GM23338 (cell line): ENCODE results near the gene ZNF697. TPM values are rescaled to one million over a fixed set of nuclear protein-coding genes. Genes with fewer than 3 reads are reported as not detected.

Experiments
- ATAC-seq: fragments of 200-7000 bp; cut with Tn5 transposase; 3 replicates; pipeline ENCODE4 v1.9.1; 2020
- DNase-seq: peaks from one replicate; pipeline ENCODE4 v3.0.0-alpha.2; 2015; ENCODE audit warnings: low spot score
- H2AFZ ChIP-seq: fragments of 200-600 bp; sonication (generic); 2 replicates; pipeline ENCODE4 v1.8.0; 2016; ENCODE audit warnings: antibody characterized with exemption, mild to moderate bottlenecking, moderate library complexity
- H3F3A ChIP-seq: fragments of 200-600 bp; sonication (generic); replicated peaks from 2 replicates; pipeline ENCODE4 v1.8.0; 2017; ENCODE audit warnings: antibody characterized with exemption, mixed run types, low read depth
- H3K27ac ChIP-seq: fragments of 200-600 bp; sonication (generic); 2 replicates; pipeline ENCODE4 v1.6.1; 2016; ENCODE audit warnings: low read depth
- H3K27me3 ChIP-seq: fragments of 200-600 bp; sonication (generic); 2 replicates; pipeline ENCODE4 v1.8.0; 2016; ENCODE audit warnings: mild to moderate bottlenecking, mixed run types, moderate library complexity; ENCODE audit not compliant: insufficient read depth
- H3K36me3 ChIP-seq: fragments of 200-600 bp; sonication (generic); 2 replicates; pipeline ENCODE4 v1.8.0; 2016; ENCODE audit warnings: mild to moderate bottlenecking; ENCODE audit not compliant: insufficient read depth
- H3K4me1 ChIP-seq: fragments of 200-600 bp; sonication (generic); 2 replicates; pipeline ENCODE4 v1.8.0; 2016; ENCODE audit warnings: mild to moderate bottlenecking, moderate library complexity; ENCODE audit not compliant: insufficient read depth
- H3K4me2 ChIP-seq: fragments of 200-600 bp; sonication (generic); 2 replicates; pipeline ENCODE4 v1.7.1; 2017; ENCODE audit warnings: mixed run types
- H3K4me3 ChIP-seq: fragments of 200-600 bp; sonication (generic); 2 replicates; pipeline ENCODE4 v1.6.1; 2016; ENCODE audit warnings: mixed run types
- H3K79me2 ChIP-seq: fragments of 200-600 bp; sonication (generic); replicated peaks from 2 replicates; pipeline ENCODE4 v1.8.0; 2017; ENCODE audit warnings: mild to moderate bottlenecking; ENCODE audit not compliant: insufficient read depth
- H3K9me2 ChIP-seq: fragments of 200-600 bp; sonication (generic); 2 replicates; pipeline ENCODE4 v1.8.0; 2017; ENCODE audit not compliant: insufficient read depth
- H4K20me1 ChIP-seq: fragments of 200-600 bp; sonication (generic); replicated peaks from 2 replicates; pipeline ENCODE4 v1.8.0; 2017; ENCODE audit warnings: mild to moderate bottlenecking; ENCODE audit not compliant: insufficient read depth
- H3K27ac Mint-ChIP-seq: 2 replicates; pipeline ENCODE4 v1.8.0; 2020; ENCODE audit warnings: inconsistent platforms, mild to moderate bottlenecking, moderate library complexity, mixed read lengths
- H3K27me3 Mint-ChIP-seq: 3 replicates; pipeline ENCODE4 v1.8.0; 2022; ENCODE audit warnings: low read depth, mild to moderate bottlenecking, moderate library complexity, mixed read lengths, inconsistent platforms; ENCODE audit not compliant: insufficient read depth, poor library complexity
- H3K36me3 Mint-ChIP-seq: 3 replicates; pipeline ENCODE4 v1.8.0; 2021; ENCODE audit warnings: low read depth, mild to moderate bottlenecking, inconsistent platforms, moderate library complexity, mixed read lengths
- H3K4me1 Mint-ChIP-seq: 3 replicates; pipeline ENCODE4 v1.8.0; 2020; ENCODE audit warnings: mild to moderate bottlenecking, inconsistent platforms, mixed read lengths
- H3K4me3 Mint-ChIP-seq: 3 replicates; pipeline ENCODE4 v1.8.0; 2021; ENCODE audit warnings: moderate library complexity, mild to moderate bottlenecking, inconsistent platforms, mixed read lengths
- H3K9me3 Mint-ChIP-seq: 3 replicates; pipeline ENCODE4 v1.8.0; 2020; ENCODE audit warnings: moderate library complexity, mild to moderate bottlenecking, inconsistent platforms, mixed read lengths
- CREB1 ChIP-seq: fragments of 250-450 bp; sonication (Bioruptor Pico); IDR thresholded peaks from 2 replicates; pipeline ENCODE4 v1.5.0; 2020; ENCODE audit warnings: low read depth, mild to moderate bottlenecking, moderate library complexity
- EZH2 ChIP-seq: fragments of 200-600 bp; sonication (generic); IDR thresholded peaks from one replicate; pipeline ENCODE4 v1.8.0; 2017; ENCODE audit warnings: antibody characterized with exemption, mild to moderate bottlenecking, low read depth; ENCODE audit not compliant: unreplicated experiment
- JUNB ChIP-seq: IDR thresholded peaks from one replicate; pipeline ENCODE4 v1.6.1; 2016; ENCODE audit warnings: antibody characterized with exemption; ENCODE audit not compliant: unreplicated experiment
- NANOG ChIP-seq: IDR thresholded peaks from 2 replicates; pipeline ENCODE4 v1.6.1; 2016; ENCODE audit warnings: antibody characterized with exemption, borderline replicate concordance
- POLR2AphosphoS5 ChIP-seq: IDR thresholded peaks from 2 replicates; pipeline ENCODE4 v1.6.1; 2016; ENCODE audit warnings: antibody characterized with exemption, low read depth
- STAT1 ChIP-seq: IDR thresholded peaks from one replicate; pipeline ENCODE4 v1.6.1; 2016; ENCODE audit warnings: antibody characterized with exemption; ENCODE audit not compliant: unreplicated experiment
- ZNF114 ChIP-seq: fragments of 250-450 bp; sonication (Bioruptor Pico); IDR thresholded peaks from 2 replicates; pipeline ENCODE4 v1.5.0; 2020; ENCODE audit warnings: mild to moderate bottlenecking, moderate library complexity
- ZNF331 ChIP-seq: fragments of 250-450 bp; sonication (Bioruptor Pico); IDR thresholded peaks from 2 replicates; pipeline ENCODE4 v1.5.0; 2020; ENCODE audit warnings: low read depth, mild to moderate bottlenecking, moderate library complexity
- polyA plus RNA-seq: library from polyadenylated mRNA; unstranded; fragments of >200 nt; fragmentation: Nextera tagmentation; extraction: Ambion mirVana; gene quantifications from 2 replicates; pipeline ENCODE4 v1.2.1, GENCODE V29; 2016
- total RNA-seq: library from RNA; depleted of rRNA; stranded (reverse); fragments of >200 nt; shearing (Covaris generic); gene quantifications from 2 replicates; pipeline ENCODE4 v1.2.3, GENCODE V29; 2014
- TF ChIP-seq, protein P1 (sequence below), 2 experiments: fragments of 200-600 bp in 1 of 2; sonication (generic) in 1 of 2; conservative IDR thresholded peaks; 2 replicates each; pipeline versions ENCODE4 v1.5.1 to v1.6.1; 2016 to 2017; ENCODE audit warnings: antibody characterized with exemption in 2 of 2, low read depth in 2 of 2, mild to moderate bottlenecking in 2 of 2, moderate library complexity in 1 of 2
- TF ChIP-seq, protein P2 (sequence below): IDR thresholded peaks from 2 replicates; pipeline ENCODE4 v1.6.1; 2016; ENCODE audit warnings: antibody characterized with exemption
- TF ChIP-seq, protein P3 (sequence below): fragments of 250-450 bp; sonication (Bioruptor Pico); IDR thresholded peaks from 2 replicates; pipeline ENCODE4 v1.5.0; 2020; ENCODE audit warnings: mild to moderate bottlenecking, moderate library complexity
- TF ChIP-seq, protein P4 (sequence below): IDR thresholded peaks from one replicate; pipeline ENCODE4 v1.6.1; 2018; ENCODE audit warnings: antibody characterized with exemption; ENCODE audit not compliant: unreplicated experiment

Gene ZNF697
- total and polyA plus RNA-seq, 2 experiments from 2014 or later, result 5.4 to 32.0 TPM

DNA sequence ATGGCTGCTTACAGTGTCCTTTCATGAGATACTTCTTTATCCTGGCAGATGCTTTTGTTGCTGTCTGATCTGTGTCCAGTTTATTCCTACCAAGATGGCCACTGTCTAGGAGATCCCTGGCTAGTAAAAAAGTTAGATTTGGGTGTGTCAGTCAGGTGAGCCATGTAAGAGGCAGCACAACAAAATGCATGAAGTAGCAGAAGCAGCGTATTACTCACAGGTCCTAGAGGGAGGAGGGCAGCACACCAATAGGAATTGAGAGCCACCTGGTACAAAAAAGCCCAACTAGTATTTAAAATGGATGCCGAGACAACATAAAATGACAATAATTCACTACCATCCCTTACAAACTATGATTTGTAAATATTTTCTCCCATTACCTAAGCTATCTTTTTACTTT is 22.8 kb upstream of the ZNF697 start:
- Histone ChIP-seq H3K4me3 (no peak overlapping the region), H3K79me2 (no peaks in the 10 kb centered on the region), H3F3A (no peaks in the 10 kb centered on the region), H3K4me2 (no peak overlapping the region), H3K4me1 (peaks cover 14% of the 10 kb centered on the region), H3K9me2 (no peaks in the 10 kb centered on the region), H4K20me1 (no peaks in the 10 kb centered on the region), H3K27ac (no peak overlapping the region), H3K36me3 (no peaks in the 10 kb centered on the region), H2AFZ (no peak overlapping the region), H3K27me3 (no peaks in the 10 kb centered on the region)
- Mint-ChIP-seq H3K4me1 (peaks cover 27% of the 10 kb centered on the region), H3K4me3 (no peak overlapping the region), H3K36me3 (no peaks in the 10 kb centered on the region), H3K27me3 (peaks cover 3% of the 10 kb centered on the region), H3K9me3 (no peaks in the 10 kb centered on the region; the same call in 2 of the 3 replicates), H3K27ac (no peak overlapping the region)
- DNase-seq, result no peak
- TF ChIP-seq, protein P1, sequence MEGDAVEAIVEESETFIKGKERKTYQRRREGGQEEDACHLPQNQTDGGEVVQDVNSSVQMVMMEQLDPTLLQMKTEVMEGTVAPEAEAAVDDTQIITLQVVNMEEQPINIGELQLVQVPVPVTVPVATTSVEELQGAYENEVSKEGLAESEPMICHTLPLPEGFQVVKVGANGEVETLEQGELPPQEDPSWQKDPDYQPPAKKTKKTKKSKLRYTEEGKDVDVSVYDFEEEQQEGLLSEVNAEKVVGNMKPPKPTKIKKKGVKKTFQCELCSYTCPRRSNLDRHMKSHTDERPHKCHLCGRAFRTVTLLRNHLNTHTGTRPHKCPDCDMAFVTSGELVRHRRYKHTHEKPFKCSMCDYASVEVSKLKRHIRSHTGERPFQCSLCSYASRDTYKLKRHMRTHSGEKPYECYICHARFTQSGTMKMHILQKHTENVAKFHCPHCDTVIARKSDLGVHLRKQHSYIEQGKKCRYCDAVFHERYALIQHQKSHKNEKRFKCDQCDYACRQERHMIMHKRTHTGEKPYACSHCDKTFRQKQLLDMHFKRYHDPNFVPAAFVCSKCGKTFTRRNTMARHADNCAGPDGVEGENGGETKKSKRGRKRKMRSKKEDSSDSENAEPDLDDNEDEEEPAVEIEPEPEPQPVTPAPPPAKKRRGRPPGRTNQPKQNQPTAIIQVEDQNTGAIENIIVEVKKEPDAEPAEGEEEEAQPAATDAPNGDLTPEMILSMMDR (conservative IDR thresholded peaks at IDR 0.05; ENCODE audit: low read depth in 2 of 2), result no peak
- TF ChIP-seq, protein P2, sequence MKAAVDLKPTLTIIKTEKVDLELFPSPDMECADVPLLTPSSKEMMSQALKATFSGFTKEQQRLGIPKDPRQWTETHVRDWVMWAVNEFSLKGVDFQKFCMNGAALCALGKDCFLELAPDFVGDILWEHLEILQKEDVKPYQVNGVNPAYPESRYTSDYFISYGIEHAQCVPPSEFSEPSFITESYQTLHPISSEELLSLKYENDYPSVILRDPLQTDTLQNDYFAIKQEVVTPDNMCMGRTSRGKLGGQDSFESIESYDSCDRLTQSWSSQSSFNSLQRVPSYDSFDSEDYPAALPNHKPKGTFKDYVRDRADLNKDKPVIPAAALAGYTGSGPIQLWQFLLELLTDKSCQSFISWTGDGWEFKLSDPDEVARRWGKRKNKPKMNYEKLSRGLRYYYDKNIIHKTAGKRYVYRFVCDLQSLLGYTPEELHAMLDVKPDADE, result no peak
- TF ChIP-seq POLR2AphosphoS5 (no peak), STAT1 (no peak), ZNF331 (CRISPR knock-in tag) (no peak), CREB1 (CRISPR knock-in tag) (no peak), JUNB (no peak), NANOG (no peak), EZH2 (no peak), ZNF114 (no peak)
- TF ChIP-seq, protein P3, sequence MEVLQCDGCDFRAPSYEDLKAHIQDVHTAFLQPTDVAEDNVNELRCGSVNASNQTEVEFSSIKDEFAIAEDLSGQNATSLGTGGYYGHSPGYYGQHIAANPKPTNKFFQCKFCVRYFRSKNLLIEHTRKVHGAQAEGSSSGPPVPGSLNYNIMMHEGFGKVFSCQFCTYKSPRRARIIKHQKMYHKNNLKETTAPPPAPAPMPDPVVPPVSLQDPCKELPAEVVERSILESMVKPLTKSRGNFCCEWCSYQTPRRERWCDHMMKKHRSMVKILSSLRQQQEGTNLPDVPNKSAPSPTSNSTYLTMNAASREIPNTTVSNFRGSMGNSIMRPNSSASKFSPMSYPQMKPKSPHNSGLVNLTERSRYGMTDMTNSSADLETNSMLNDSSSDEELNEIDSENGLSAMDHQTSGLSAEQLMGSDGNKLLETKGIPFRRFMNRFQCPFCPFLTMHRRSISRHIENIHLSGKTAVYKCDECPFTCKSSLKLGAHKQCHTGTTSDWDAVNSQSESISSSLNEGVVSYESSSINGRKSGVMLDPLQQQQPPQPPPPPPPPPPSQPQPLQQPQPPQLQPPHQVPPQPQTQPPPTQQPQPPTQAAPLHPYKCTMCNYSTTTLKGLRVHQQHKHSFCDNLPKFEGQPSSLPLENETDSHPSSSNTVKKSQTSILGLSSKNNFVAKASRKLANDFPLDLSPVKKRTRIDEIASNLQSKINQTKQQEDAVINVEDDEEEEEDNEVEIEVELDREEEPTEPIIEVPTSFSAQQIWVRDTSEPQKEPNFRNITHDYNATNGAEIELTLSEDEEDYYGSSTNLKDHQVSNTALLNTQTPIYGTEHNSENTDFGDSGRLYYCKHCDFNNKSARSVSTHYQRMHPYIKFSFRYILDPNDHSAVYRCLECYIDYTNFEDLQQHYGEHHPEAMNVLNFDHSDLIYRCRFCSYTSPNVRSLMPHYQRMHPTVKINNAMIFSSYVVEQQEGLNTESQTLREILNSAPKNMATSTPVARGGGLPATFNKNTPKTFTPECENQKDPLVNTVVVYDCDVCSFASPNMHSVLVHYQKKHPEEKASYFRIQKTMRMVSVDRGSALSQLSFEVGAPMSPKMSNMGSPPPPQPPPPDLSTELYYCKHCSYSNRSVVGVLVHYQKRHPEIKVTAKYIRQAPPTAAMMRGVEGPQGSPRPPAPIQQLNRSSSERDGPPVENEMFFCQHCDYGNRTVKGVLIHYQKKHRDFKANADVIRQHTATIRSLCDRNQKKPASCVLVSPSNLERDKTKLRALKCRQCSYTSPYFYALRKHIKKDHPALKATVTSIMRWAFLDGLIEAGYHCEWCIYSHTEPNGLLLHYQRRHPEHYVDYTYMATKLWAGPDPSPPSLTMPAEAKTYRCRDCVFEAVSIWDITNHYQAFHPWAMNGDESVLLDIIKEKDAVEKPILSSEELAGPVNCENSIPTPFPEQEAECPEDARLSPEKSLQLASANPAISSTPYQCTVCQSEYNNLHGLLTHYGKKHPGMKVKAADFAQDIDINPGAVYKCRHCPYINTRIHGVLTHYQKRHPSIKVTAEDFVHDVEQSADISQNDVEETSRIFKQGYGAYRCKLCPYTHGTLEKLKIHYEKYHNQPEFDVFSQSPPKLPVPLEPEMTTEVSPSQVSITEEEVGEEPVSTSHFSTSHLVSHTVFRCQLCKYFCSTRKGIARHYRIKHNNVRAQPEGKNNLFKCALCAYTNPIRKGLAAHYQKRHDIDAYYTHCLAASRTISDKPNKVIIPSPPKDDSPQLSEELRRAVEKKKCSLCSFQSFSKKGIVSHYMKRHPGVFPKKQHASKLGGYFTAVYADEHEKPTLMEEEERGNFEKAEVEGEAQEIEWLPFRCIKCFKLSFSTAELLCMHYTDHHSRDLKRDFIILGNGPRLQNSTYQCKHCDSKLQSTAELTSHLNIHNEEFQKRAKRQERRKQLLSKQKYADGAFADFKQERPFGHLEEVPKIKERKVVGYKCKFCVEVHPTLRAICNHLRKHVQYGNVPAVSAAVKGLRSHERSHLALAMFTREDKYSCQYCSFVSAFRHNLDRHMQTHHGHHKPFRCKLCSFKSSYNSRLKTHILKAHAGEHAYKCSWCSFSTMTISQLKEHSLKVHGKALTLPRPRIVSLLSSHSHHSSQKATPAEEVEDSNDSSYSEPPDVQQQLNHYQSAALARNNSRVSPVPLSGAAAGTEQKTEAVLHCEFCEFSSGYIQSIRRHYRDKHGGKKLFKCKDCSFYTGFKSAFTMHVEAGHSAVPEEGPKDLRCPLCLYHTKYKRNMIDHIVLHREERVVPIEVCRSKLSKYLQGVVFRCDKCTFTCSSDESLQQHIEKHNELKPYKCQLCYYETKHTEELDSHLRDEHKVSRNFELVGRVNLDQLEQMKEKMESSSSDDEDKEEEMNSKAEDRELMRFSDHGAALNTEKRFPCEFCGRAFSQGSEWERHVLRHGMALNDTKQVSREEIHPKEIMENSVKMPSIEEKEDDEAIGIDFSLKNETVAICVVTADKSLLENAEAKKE (CRISPR knock-in tag), result no peak
- TF ChIP-seq, protein P4, sequence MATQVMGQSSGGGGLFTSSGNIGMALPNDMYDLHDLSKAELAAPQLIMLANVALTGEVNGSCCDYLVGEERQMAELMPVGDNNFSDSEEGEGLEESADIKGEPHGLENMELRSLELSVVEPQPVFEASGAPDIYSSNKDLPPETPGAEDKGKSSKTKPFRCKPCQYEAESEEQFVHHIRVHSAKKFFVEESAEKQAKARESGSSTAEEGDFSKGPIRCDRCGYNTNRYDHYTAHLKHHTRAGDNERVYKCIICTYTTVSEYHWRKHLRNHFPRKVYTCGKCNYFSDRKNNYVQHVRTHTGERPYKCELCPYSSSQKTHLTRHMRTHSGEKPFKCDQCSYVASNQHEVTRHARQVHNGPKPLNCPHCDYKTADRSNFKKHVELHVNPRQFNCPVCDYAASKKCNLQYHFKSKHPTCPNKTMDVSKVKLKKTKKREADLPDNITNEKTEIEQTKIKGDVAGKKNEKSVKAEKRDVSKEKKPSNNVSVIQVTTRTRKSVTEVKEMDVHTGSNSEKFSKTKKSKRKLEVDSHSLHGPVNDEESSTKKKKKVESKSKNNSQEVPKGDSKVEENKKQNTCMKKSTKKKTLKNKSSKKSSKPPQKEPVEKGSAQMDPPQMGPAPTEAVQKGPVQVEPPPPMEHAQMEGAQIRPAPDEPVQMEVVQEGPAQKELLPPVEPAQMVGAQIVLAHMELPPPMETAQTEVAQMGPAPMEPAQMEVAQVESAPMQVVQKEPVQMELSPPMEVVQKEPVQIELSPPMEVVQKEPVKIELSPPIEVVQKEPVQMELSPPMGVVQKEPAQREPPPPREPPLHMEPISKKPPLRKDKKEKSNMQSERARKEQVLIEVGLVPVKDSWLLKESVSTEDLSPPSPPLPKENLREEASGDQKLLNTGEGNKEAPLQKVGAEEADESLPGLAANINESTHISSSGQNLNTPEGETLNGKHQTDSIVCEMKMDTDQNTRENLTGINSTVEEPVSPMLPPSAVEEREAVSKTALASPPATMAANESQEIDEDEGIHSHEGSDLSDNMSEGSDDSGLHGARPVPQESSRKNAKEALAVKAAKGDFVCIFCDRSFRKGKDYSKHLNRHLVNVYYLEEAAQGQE, result no peak
- ATAC-seq, result no peak
